ENCODE data around the gene NDUFS4. TPM values are rescaled to one million over a fixed set of nuclear protein-coding genes. Genes with fewer than 3 reads are reported as not detected.
"Not testable (repeated sequence)": the region's sequence is repeated elsewhere in the genome, so short reads cannot be mapped to it uniquely, and the experiment has no call there.

The NDUFS4 gene
- total RNA-seq, 1 experiment from 2014 or later: 92.9 TPM

DNA sequence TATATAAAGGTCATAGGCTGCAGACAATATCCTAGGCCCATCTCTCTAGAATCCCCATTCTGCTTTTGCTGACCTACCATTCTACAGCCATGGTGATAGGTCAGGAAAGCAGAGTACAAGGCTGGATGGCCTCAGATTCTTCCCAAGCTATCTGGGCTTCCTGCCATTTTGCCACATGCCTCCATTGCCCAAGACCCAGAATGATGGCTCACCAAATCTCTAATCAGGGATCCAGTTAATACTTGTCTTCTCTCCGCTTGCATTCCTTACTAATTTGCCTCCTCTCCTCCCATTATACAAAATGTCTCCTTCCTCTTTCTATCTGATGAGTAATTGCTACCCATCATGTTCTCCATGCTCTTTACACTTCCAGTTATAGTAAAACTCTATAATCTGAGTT, 22.7 kb upstream of the NDUFS4 start:
- Histone ChIP-seq H3K56ac (ENCODE audit: insufficient read length, low read depth, low read length) (no peak overlapping the region), H2AK5ac (ENCODE audit: insufficient read length, low read length) (no peak overlapping the region), H3K79me2 (ENCODE audit: insufficient read depth, low read length) (no peaks in the 10 kb centered on the region), H2BK5ac (ENCODE audit: insufficient read length, low read length) (no peak overlapping the region), H4K20me1 (ENCODE audit: control insufficient read depth, insufficient read depth, insufficient read length) (no peaks in the 10 kb centered on the region), H2BK120ac (ENCODE audit: low read depth, low read length, poor library complexity, severe bottlenecking) (no peak overlapping the region), H3K27ac (ENCODE audit: insufficient read length, low read depth, low read length) (no peak overlapping the region), H2BK20ac (ENCODE audit: low read depth, low read length, poor library complexity, severe bottlenecking) (no peak overlapping the region), H3T11ph (ENCODE audit: low read length) (no peak overlapping the region), H2BK15ac (ENCODE audit: low read depth, low read length) (no peak overlapping the region), H3K18ac (ENCODE audit: insufficient read length, low read depth, low read length) (no peak overlapping the region), H4K8ac (replicated peaks; ENCODE audit: insufficient read length, low read depth, low read length) (no peak overlapping the region), H4K91ac (ENCODE audit: insufficient read length, low read depth, low read length) (no peak overlapping the region), H3K27me3 (ENCODE audit: insufficient read depth, low read length) (no peaks in the 10 kb centered on the region), H3K4ac (ENCODE audit: low read depth, low read length) (no peak overlapping the region), H3K9me3 (ENCODE audit: control insufficient read depth, low read depth, low read length) (no peaks in the 10 kb centered on the region), H3K4me1 (ENCODE audit: insufficient read depth, low read length) (no peaks in the 10 kb centered on the region), H3K79me1 (ENCODE audit: insufficient read depth, low read depth, low read length, poor library complexity, severe bottlenecking) (no peaks in the 10 kb centered on the region), H3K23ac (ENCODE audit: insufficient read length, low read depth, low read length) (no peak overlapping the region), H3K9ac (ENCODE audit: extremely low read depth, insufficient read length, low read length) (no peak overlapping the region), H3K23me2 (ENCODE audit: insufficient read length, low read depth, low read length, poor library complexity, severe bottlenecking) (no peaks in the 10 kb centered on the region), H3K4me2 (ENCODE audit: insufficient read depth, insufficient read length, low read length) (no peak overlapping the region), H4K5ac (ENCODE audit: insufficient read length, low read depth, low read length) (no peak overlapping the region), H2AFZ (ENCODE audit: low read length) (no peak overlapping the region), H3K14ac (ENCODE audit: insufficient read depth, low read length) (no peak overlapping the region), H2BK12ac (ENCODE audit: insufficient read length, low read depth, low read length) (no peak overlapping the region)
- Mint-ChIP-seq H3K9me3 (peaks cover 4 to 8% of the 10 kb centered on the region in 2 experiments; a peak in 4 of 5 replicates), H3K27ac (no peak overlapping the region), H3K36me3 (ENCODE audit: insufficient read depth in 1 of 3, low read depth in 3 of 3) (peaks cover 2 to 8% (median 4%) of the 10 kb centered on the region in 3 experiments; a peak in 6 of 7 replicates), H3K4me1 (peaks cover 10% of the 10 kb centered on the region in 2 experiments), H3K27me3 (ENCODE audit: low read depth) (no peaks in the 10 kb centered on the region), H3K4me3 (no peak overlapping the region)
- TF ChIP-seq, protein P1, sequence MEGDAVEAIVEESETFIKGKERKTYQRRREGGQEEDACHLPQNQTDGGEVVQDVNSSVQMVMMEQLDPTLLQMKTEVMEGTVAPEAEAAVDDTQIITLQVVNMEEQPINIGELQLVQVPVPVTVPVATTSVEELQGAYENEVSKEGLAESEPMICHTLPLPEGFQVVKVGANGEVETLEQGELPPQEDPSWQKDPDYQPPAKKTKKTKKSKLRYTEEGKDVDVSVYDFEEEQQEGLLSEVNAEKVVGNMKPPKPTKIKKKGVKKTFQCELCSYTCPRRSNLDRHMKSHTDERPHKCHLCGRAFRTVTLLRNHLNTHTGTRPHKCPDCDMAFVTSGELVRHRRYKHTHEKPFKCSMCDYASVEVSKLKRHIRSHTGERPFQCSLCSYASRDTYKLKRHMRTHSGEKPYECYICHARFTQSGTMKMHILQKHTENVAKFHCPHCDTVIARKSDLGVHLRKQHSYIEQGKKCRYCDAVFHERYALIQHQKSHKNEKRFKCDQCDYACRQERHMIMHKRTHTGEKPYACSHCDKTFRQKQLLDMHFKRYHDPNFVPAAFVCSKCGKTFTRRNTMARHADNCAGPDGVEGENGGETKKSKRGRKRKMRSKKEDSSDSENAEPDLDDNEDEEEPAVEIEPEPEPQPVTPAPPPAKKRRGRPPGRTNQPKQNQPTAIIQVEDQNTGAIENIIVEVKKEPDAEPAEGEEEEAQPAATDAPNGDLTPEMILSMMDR (conservative IDR thresholded peaks at IDR 0.05): no peak
- no peak for DNase-seq
- no CpG with 5 or more reads among the region's 1 CpG for WGBS (ENCODE audit: extremely low coverage, insufficient read length, low lambda C conversion rate)

DNA sequence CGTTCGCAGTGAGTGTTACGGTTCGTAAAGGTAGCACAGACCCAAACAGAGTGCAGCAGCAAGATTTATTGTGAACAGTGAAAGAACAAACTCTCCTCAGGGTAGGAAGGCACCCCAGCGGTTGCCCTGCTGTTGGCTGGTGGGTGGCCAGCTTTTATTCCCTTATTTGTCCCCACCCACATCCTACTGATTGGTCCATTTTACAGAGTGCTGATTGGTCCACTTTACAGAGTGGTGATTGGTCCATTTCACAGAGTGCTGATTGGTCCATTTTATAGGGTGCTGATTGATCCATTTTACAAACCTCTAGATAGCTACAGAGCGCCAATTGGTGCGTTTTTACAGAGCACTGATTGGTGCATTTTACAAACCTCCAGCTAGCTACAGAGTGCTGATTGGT, 19.7 kb upstream of the NDUFS4 start:
- H4K8ac ChIP-seq (replicated peaks; ENCODE audit: insufficient read length, low read depth, low read length); H2BK5ac ChIP-seq (ENCODE audit: insufficient read length, low read length); H3K27me3 ChIP-seq (ENCODE audit: insufficient read depth, low read length); H3K27ac ChIP-seq (ENCODE audit: insufficient read length, low read depth, low read length); DNase-seq; H3K23me2 ChIP-seq (ENCODE audit: insufficient read length, low read depth, low read length, poor library complexity, severe bottlenecking); H3K23ac ChIP-seq (ENCODE audit: insufficient read length, low read depth, low read length); H2AK5ac ChIP-seq (ENCODE audit: insufficient read length, low read length); H3K79me2 ChIP-seq (ENCODE audit: insufficient read depth, low read length); H2BK120ac ChIP-seq (ENCODE audit: low read depth, low read length, poor library complexity, severe bottlenecking); H3K27ac Mint-ChIP-seq; H2BK20ac ChIP-seq (ENCODE audit: low read depth, low read length, poor library complexity, severe bottlenecking); H3K27me3 Mint-ChIP-seq (ENCODE audit: low read depth); H3K4me3 Mint-ChIP-seq; H3K4me1 ChIP-seq (ENCODE audit: insufficient read depth, low read length); H4K20me1 ChIP-seq (ENCODE audit: control insufficient read depth, insufficient read depth, insufficient read length); H3T11ph ChIP-seq (ENCODE audit: low read length); H3K14ac ChIP-seq (ENCODE audit: insufficient read depth, low read length); H3K4me2 ChIP-seq (ENCODE audit: insufficient read depth, insufficient read length, low read length); H3K4ac ChIP-seq (ENCODE audit: low read depth, low read length); H3K36me3 Mint-ChIP-seq (ENCODE audit: insufficient read depth in 1 of 3, low read depth in 3 of 3); H4K91ac ChIP-seq (ENCODE audit: insufficient read length, low read depth, low read length); H3K18ac ChIP-seq (ENCODE audit: insufficient read length, low read depth, low read length); H3K9me3 Mint-ChIP-seq; H3K56ac ChIP-seq (ENCODE audit: insufficient read length, low read depth, low read length); H2AFZ ChIP-seq (ENCODE audit: low read length); H3K9me3 ChIP-seq (ENCODE audit: control insufficient read depth, low read depth, low read length); H3K9ac ChIP-seq (ENCODE audit: extremely low read depth, insufficient read length, low read length); H4K5ac ChIP-seq (ENCODE audit: insufficient read length, low read depth, low read length); H2BK12ac ChIP-seq (ENCODE audit: insufficient read length, low read depth, low read length); H2BK15ac ChIP-seq (ENCODE audit: low read depth, low read length); H3K79me1 ChIP-seq (ENCODE audit: insufficient read depth, low read depth, low read length, poor library complexity, severe bottlenecking): not testable (repeated sequence)
- H3K4me1 Mint-ChIP-seq: peaks cover 36 to 38% of the 10 kb centered on the region in 2 experiments
- no CpG with 5 or more reads among the region's 7 CpGs for WGBS (ENCODE audit: extremely low coverage, insufficient read length, low lambda C conversion rate)
